ENCODE data around the gene DNAJB12.

DNAJB12 gene

DNA sequence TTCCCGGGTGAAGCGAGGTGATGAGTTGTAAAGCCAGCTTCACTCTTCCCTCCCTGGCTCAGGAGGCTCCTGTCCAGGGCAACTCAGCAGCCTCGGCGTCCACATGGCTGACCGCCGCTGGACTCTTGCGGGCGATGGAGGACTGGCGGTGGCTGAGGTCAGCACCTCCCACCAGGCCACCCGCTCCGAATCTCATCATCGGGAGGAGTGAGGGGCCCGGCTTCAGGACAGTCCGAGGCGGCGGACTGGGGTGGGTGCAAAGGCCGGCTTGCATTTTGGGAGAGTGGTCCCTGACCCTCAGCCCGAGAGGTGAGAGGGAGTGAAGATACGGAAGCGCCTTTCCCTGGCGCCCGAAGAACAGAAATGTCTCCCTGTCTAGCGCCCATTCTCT, 759 bp downstream of the DNAJB12 start:
- in situ Hi-C loops (cut with HindIII; ENCODE audit: low sequenced_read_pairs), result no loop called here

DNA sequence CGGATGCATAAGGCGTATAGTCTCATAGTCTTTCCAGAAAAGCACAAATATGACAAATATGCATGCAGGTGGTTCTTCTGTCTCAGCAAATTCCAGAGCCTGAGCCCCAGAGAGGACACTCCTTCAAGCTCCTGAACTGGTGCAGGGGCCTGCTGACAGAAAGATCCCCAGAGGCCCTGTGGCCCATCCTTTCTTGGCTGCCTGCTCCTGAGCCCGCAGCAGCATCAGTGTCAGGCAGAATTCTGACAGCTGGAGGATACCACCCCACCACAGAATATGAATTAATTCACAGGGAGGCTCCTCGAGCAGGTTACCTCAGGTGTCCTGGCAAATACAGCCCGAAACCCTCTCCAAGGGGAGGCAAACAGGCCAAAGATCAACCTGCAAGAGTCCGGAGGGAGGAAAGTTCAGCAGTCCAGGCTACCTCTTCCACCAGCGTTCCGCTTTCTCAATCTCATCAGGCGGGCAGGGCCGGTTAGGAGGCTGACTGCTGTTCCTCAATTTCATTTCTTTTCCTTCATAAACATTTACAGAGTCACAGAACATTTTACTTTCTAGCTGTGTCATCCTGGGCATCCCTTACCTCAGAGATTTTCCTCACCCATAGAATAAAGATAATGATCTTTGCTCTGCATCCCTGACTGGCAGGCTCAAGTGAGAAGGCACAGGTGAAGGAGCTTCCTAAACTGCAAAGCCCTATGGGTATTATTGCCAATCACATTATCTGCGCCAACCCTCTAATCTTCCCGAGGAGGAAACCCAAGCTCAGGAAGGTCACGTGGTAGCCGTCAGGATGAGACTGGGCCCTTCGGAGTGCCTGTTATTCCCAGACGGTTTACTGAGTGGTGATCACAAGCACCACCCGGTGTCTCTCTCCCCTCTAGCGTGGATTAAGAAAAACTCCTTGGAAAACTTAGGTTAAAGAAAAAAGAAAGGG, 1.4 kb downstream of the DNAJB12 start:
- in situ Hi-C loops (cut with HindIII; ENCODE audit: low sequenced_read_pairs), result no loop called here

DNA sequence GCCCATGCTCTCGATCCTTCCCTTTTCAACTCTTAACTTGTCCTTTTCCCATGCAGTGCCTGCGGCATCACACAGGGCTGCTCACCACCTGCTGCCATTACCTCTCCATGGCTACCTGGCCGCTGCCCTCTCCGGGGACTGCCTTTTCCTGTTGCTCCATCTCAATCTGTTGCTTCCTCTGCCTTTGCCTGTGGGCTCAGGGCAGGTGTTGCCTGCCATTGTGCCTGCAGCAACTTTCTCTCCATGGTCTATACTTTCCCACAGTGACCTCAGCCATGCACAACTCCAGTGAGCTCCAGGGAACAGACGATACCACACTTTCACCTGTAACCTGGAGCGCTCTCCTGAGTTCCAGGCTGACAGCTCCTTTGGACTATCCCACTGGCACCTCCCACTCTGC, 3.2 kb downstream of the DNAJB12 start:
- in situ Hi-C loops (cut with HindIII; ENCODE audit: low sequenced_read_pairs), result no loop called here

DNA sequence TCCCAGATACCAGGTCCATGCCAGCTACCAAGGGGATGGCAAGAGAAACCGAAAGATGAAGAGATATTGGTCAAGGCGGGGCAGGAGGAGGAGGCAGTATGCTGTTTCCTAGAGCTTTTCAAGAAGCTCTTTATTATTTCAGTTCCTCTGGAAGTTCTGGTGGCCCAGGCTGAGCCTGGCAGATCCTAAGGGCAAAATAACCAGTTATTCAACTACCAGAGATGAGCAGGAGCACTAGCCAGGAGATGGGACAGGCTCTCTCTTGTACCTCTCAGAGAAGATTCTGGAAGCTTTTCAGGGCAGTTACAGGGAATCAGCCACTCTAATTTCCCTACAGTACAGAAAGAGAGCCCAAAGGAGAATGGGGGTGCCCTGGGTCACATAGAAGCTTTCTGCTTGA, 5.3 kb downstream of the DNAJB12 start:
- in situ Hi-C loops (cut with HindIII; ENCODE audit: low sequenced_read_pairs), result loop anchor here (10.0 kb wide), 1 partner anchor 225 kb away; no protein-coding TSS in a partner anchor

DNA sequence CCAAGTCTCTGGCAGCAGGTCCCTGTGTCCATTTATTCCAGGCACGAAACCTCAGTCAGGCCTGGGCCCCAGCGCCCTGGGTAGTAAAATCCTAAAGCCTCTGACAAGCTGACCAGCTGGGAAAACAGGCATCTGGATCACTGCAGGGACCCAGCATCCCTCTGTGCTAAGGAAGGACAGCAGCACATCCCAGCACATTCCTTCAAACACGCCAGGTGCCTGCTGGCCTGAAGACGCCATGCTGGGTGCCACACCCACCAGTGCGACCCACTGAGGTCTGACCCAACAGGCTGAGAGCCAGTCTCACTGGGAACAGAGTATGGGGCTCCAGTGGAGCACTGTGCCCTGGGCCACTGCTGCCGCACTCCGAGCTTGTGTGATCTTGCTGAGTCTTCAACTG, 6.4 kb downstream of the DNAJB12 start:
- in situ Hi-C loops (cut with HindIII; ENCODE audit: low sequenced_read_pairs), result loop anchor here (10.0 kb wide), 1 partner anchor 223 kb away; no protein-coding TSS in a partner anchor

DNA sequence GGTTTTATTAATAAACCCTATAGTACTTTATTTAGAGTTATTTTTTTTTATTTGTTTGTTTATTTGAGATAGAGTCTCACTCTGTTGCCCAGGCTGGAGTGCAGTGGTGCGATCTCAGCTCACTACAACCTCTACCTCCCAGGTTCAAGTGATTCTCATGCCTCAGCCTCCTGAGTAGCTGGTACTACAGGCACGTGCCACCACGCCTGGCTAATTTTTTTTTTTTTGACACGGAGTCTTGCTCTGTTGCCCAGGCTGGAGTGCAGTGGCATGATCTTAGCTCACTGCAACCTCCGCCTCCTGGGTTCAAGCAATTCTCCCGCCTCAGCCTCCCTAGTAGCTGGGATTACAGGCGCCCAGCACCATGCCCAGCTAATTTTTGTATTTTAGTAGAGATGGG, 8.6 kb downstream of the DNAJB12 start:
- in situ Hi-C loops (cut with HindIII; ENCODE audit: low sequenced_read_pairs), result loop anchor here (10.0 kb wide), 1 partner anchor 221 kb away; no protein-coding TSS in a partner anchor

DNA sequence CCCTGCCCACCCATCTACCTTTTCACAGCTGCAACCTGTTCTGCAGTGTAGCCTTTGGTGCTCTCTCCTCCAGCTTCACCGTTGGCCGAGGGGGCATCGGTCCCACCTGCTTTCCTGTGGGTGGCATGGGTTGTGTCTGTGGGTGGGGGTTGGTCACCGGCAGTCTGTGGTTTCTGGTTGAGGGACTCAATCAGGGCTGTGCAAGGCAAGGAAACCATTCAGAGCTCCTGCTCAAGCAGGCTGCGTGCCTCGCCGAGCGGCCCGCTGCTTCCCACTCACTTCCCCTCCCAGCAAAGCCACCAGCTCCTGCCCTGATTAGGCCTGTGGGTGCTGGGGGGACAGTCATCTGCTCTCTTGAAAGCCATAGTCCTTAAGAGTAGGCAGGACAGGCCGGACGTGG, 9.8 kb downstream of the DNAJB12 start:
- in situ Hi-C loops (cut with HindIII; ENCODE audit: low sequenced_read_pairs), result loop anchor here (5.0 to 10.0 kb wide), 2 partner anchors 220 to 393 kb away; no protein-coding TSS in a partner anchor

DNA sequence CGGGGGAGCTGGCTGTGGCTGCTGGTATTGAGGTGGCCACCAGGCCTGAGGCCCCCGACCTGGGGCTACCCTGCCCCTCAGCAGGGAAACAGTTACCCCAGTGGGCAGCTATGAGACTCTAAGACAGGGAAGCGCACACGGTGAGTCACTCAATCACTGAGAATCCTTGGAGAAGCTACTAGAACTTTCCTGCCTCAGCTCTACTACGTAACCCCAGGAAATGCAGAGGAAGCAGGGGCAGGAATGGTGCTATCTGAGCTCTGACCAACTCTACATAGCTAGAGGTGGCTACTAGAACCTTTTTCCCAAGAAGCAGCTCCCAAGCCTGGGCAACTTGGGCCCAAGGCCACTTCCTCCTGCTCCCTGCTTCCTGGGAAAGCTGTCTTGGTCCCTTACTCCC, 11.8 kb downstream of the DNAJB12 start:
- in situ Hi-C loops (cut with HindIII; ENCODE audit: low sequenced_read_pairs), result loop anchor here (5.0 to 10.0 kb wide), 2 partner anchors 218 to 391 kb away; no protein-coding TSS in a partner anchor

DNA sequence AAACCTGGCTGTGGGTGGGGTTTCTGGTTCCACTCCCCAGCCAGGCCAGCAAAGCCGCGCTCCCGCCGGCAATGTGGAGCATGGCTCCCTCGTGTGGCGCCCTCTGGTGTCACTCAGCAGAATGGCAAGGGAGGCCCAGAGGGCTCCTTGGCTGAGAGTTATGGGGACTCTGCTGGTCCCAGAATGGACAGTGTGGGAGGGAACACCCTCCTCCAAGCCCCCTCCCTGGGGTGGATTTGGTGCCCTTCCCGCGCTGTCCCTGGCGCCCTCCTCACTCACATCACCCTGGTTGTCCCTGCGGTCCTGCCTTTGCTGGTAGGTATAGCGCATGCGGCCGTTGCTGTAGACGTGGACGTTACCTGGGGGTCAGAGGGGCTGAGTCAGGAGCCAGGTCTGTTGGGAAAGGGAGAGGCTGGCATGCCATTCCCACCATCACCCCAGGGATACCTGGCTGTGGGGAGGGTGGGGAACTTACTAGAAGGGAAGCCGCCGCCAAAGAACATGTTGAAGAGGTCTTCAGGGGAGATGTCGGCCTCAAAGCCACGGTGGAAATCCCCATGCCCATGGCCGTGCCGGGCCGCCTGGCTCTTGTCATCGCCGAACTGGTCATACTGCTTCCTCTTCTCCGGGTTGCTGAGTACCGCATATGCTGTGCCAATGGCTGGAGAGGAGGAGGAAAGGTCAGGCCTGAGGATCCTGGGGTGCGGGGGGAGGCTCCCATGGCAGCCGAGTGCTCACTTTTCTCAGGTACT, 14.0 kb downstream of the DNAJB12 start:
- in situ Hi-C loops (cut with HindIII; ENCODE audit: low sequenced_read_pairs), result loop anchor here (5.0 to 10.0 kb wide), 2 partner anchors 216 to 388 kb away; no protein-coding TSS in a partner anchor

DNA sequence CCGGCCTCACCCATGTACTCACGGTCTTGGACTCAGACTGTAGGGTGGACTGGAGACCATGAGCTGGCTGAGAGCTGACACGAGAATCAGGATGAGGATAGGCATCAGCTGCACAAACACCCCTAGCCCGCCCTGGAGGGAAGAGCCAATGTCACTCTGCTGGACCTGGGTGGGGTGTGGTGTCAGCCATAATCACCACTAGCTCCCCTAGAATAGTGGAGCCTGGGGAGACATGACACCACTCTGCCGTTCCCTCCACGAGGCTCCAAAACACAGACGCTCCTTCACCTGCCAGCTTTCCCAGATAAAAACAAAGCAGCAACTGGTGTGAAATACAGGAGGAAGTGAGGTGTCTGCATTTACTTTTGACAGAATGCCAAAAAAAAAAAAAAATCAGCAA, 16.5 kb downstream of the DNAJB12 start:
- in situ Hi-C loops (cut with HindIII; ENCODE audit: low sequenced_read_pairs), result no loop called here

DNA sequence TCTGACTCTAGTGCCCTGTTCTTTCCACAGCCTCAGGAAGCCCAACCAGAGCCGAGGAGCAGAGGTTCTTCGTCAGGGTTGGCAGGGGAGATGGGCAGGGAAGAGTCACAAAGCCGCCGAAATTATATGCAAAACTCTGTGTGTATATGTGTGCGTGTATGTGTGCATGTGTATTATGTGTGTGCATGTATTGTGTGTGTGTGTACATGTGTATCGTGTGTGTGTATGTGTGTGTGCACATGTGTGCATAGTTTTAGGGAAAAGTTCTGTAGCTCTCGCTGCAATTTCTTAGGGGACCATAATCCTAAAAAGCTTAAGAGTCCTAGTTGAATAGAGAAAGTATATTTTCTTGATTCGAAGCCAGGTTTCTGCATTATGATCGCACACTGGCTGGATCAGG, 17.0 kb downstream of the DNAJB12 start:
- in situ Hi-C loops (cut with HindIII; ENCODE audit: low sequenced_read_pairs), result no loop called here

DNA sequence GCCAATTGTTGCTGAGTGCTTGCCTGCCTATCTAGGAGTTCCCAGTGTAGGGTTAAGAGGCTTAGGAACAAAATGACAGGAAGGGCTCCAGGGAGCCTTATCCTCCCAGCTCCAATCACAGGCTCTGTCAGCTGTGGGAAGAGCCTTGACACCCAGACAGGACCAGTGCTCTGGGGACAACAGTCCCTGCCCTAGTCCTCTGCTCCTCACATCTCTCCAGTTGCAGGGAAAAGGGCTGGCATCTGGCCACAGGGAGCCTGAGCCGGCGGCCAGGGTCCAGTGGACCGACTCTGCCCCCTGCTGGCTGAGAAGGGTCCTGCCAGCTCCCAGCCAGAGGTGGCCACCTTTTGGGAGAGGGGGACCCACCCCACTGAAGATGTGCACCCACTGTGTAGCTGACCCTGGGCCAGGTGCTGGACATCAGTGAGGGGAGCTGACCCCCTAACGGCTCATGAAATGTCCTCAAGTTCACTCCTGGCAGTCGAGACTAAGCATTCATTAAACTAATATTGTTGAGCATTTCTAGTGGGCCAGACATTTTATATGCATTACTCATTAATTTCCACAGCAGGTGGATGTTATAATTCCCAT, 17.6 kb downstream of the DNAJB12 start:
- in situ Hi-C loops (cut with HindIII; ENCODE audit: low sequenced_read_pairs), result no loop called here

DNA sequence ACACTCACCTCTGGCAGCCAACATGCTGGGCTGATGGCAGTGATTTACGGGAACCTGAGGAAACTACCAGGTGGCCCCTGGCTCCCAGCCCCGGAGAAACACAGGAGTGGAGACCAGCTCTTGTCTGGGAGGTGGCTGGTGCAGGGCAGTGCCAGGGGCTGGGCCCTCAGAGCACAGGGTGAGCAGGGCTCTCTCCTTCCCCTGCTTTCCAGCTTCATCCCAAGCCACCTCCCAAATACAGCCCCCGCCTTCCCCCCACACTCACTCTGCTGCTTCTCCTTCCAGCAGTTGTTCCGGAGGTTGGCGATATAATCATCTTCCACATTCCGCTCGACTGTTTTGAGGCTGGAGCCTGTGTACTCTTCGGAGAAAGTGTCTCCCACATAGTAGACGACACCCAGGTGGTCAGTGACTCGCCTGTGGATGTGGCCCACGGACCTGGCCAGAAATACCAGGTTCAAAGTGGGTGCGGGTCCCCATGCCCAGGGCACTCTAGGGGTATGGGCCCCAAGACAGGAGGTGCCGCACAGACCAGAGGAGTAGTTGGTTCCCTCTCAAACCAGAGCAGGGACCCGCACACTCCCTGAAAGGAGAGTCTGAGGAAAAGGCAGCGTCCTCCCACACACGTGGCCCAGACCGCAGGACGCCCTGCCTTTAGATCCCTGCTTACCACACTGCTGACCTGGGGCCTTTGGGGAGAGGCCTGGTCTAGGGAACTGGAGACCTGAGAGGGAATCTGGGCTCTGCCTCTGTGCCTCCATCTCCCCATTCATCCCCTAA, 18.3 kb downstream of the DNAJB12 start:
- in situ Hi-C loops (cut with HindIII; ENCODE audit: low sequenced_read_pairs), result no loop called here

DNA sequence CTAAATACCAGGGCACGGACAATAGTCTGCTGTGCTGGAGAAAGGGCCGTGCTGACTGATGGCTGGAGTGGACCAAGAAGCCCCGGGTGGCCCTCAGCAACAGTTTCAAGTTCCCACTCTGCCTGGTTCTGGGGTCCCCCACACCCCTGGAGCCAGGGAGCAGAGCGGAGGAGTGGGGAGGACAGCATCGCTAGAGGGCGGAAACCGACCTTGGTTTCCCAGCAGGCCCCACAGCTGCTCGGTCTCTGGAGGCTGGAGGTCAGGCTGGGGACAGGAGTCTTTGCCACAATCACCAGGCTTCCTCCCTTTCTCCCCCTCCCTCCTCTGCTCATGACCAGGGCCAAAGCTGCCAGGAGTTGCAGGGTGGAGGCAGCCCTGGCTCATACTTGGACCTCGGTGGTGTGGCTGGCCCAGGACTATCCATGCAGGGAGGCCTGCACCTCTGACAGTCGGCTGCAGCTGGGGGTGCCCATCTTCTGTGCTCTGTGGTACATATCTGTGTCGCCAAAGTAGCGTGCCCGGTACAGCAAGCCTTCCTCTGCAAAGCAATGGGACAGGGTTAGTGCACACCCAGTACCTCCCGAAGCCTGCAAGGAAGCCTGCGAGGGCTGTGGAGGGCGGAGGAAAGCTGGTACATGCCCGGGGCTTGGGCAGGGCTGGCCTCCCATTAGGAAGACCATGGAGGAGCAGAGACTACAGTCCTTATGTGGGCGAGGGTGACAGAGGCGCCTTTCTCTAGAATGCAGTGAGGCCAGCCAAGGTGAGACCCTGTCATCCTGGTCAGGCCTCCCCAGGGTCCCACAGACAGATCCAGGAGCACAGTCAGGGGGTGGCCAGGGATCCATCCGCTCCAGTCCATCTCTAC, 19.1 kb downstream of the DNAJB12 start:
- in situ Hi-C loops (cut with HindIII; ENCODE audit: low sequenced_read_pairs), result no loop called here

DNA sequence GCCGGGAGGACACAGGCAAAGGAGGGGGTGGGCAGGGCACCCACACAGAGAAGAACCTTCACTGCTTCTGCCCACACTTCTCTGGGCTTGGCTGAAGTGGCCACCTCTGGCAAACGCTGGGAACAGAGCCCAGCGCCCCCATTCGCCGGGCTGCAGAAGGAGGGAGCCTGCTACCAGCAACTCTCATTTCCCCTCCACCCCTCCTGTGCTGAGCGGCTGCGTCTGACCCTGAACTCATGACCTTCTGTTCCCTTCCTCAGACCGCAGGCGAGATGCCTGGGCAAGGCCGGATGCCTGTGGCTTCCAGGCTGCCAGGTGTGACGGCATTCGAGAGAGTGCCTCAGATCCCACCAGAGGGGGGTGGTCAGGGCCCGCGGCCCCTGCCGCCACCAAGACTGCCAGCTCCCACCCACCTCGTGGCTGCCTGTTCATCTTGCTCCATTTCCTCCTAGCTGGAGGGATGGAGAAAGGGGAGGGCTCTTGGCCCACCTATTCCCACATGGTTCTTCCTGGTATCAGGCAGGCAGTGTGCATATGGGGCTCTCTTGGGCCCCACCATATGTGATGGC, 19.8 kb downstream of the DNAJB12 start:
- in situ Hi-C loops (cut with HindIII; ENCODE audit: low sequenced_read_pairs), result no loop called here

DNA sequence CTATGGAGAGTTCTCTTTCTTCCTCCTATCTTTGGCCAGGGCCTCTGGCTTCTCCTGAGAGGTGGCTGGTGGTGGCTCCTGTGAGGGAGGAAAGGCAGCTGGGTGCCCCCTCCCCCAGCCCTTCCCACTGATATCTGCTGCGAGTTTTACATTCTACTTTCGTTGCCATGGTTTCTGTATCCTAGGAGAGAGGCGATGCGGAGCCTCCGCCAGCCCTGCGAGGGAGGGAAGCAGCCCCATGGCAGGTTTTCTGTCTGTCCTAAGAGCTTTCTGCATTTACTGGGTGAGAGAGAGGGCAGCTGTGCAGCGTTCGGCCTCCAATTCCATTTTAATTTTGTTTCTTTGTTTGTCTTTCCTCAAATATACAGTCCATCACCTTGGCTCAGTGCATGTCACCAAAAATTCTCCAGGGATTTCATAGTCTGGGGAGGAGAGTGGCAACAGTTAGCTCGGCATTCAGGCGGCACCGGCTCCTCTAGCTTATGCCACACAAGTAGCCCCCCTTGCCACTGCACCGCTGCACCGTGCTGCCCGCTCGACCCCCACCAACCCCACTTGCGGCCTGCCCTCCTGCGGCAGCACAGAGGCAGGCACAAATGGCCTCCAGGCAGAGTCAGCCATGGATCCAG, 20.4 kb downstream of the DNAJB12 start:
- in situ Hi-C loops (cut with HindIII; ENCODE audit: low sequenced_read_pairs), result no loop called here

DNA sequence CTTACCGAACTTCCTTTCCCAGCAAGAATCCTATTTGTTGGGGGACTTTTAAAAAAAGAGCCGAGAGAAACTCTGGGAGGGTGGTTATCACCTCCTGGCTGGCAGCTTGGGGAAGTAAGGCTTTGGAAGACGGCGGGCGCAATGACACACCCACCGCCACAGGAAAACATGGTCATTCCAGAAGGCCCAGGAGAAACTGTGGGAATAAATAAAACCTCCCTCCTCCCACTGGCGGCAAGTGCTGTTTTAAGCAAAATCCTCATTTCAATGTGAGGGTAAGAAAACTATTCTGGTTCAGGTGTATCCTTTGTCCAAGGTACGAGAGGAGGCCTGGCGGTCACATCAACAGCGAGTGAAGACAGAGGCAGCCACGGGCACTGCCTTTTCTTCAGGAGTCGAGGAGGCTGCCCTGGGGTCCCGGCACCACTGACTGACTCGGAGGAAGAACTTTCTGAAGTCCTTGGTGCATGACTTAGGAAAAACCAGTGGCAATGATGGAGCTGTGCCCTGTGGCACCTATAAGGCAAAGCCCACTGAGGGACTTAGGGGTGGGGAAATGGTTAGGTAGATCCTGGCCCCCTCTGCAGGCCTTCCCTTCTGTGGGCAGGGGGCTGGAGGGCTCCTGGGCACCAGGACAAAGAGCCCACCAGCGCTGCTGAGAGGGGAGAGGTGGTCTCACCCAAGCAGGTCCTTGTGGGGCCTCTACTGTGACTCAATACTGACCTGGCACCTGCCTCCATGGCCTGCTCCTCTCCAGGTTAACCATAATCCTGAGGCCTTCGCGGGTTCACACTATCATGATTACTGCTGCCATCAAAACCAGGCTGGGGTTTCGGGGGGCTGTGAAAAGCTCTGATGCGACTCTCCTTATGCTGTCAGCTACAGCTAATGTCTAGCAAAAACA, 21.4 kb downstream of the DNAJB12 start:
- in situ Hi-C loops (cut with HindIII; ENCODE audit: low sequenced_read_pairs), result no loop called here

Data from endothelial cell of hepatic sinusoid (primary cell).